GM18870 (cell line): ENCODE measurements around the gene TSEN54.

Source experiments
- ATAC-seq: cut with Tn5 transposase; IDR thresholded peaks from one replicate; pipeline ENCODE4 v1.9.1; 2021; ENCODE audit warnings: moderate library complexity; ENCODE audit not compliant: unreplicated experiment

Gene TSEN54

GRCh38 chr17:75536366-75536765, 20.0 kb downstream of the TSEN54 start:
- ATAC-seq: no peak

- no peak for ATAC-seq
Observed at GRCh38 chr17:75539967-75540729, 23.8 kb downstream of the TSEN54 start.

- ATAC-seq: no peak
Observed at GRCh38 chr17:75540923-75541503, 24.7 kb downstream of the TSEN54 start.

GRCh38 chr17:75542229-75542628, 25.9 kb downstream of the TSEN54 start:
- no peak for ATAC-seq

- ATAC-seq: no peak
Observed at GRCh38 chr17:75542728-75543336, 26.5 kb downstream of the TSEN54 start.

- no peak for ATAC-seq
Observed at GRCh38 chr17:75544250-75544649, 27.9 kb downstream of the TSEN54 start.

- ATAC-seq: no peak
Observed at GRCh38 chr17:75546181-75546580, 29.9 kb downstream of the TSEN54 start.

- ATAC-seq: no peak
Observed at GRCh38 chr17:75547091-75547490, 30.8 kb downstream of the TSEN54 start.

- ATAC-seq: no peak
Observed at GRCh38 chr17:75548813-75549212, 32.5 kb downstream of the TSEN54 start.

- no peak for ATAC-seq
Observed at GRCh38 chr17:75549246-75550138, 33.2 kb downstream of the TSEN54 start.

- ATAC-seq: no peak
Observed at GRCh38 chr17:75550139-75550465, 33.8 kb downstream of the TSEN54 start.

- ATAC-seq: no peak
Observed at GRCh38 chr17:75551266-75551665, 34.9 kb downstream of the TSEN54 start.

GRCh38 chr17:75552425-75553294, 36.3 kb downstream of the TSEN54 start:
- ATAC-seq: no peak

- ATAC-seq: no peak
Observed at GRCh38 chr17:75553295-75554110, 37.2 kb downstream of the TSEN54 start.

- no peak for ATAC-seq
Observed at GRCh38 chr17:75555679-75556153, 39.4 kb downstream of the TSEN54 start.

GRCh38 chr17:75557075-75557851, 40.9 kb downstream of the TSEN54 start:
- no peak for ATAC-seq

GRCh38 chr17:75557852-75558665, 41.7 kb downstream of the TSEN54 start:
- no peak for ATAC-seq
